ENCODE results near the gene MAN2A1.

DNA sequence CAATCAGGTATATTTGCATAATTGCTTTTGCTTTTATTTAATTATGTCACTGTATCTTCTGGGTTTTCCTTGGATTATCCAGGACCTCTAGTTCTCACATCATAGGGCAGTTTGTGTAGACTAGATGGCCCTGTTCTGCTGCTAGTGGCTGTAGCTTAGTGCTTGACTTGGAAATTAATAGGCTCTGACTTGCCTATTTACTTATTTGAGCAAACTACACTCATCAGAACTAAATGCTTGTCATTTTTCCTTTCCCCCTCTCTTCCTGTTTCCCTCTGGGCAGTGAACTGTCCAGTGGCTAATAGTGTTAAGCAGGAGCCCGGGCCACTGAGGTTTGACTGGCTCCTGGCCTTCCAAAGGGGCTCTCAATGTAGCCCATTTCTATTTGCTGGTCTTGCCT, 135.7 kb downstream of the MAN2A1 start:
- TF ChIP-seq, protein P1, sequence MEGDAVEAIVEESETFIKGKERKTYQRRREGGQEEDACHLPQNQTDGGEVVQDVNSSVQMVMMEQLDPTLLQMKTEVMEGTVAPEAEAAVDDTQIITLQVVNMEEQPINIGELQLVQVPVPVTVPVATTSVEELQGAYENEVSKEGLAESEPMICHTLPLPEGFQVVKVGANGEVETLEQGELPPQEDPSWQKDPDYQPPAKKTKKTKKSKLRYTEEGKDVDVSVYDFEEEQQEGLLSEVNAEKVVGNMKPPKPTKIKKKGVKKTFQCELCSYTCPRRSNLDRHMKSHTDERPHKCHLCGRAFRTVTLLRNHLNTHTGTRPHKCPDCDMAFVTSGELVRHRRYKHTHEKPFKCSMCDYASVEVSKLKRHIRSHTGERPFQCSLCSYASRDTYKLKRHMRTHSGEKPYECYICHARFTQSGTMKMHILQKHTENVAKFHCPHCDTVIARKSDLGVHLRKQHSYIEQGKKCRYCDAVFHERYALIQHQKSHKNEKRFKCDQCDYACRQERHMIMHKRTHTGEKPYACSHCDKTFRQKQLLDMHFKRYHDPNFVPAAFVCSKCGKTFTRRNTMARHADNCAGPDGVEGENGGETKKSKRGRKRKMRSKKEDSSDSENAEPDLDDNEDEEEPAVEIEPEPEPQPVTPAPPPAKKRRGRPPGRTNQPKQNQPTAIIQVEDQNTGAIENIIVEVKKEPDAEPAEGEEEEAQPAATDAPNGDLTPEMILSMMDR (conservative IDR thresholded peaks at IDR 0.05; ENCODE audit: low read depth, low read length), result no peak
- TF ChIP-seq EZH2 (IDR thresholded peaks at IDR 0.05; ENCODE audit: borderline replicate concordance, low read depth, low read length, poor library complexity, severe bottlenecking), result no peak
